Measurements from ENCODE around the gene STOML1.

The STOML1 gene

GRCh38 chr15:73997986-73998385 lies 5.9 kb upstream of the STOML1 start:
- no peak overlapping the region for H3K4me3 ChIP-seq (ENCODE audit: low read depth, low read length)
- TF ChIP-seq CTCF (IDR thresholded peaks at IDR 0.05; ENCODE audit: insufficient read depth, low read depth, low read length, missing control alignments), result no peak
- DNase-seq (ENCODE audit: low read depth), result no peak

GRCh38 chr15:73996939-73997338 lies 4.8 kb upstream of the STOML1 start:
- DNase-seq (ENCODE audit: low read depth), result peak; percentile 77
- TF ChIP-seq CTCF (IDR thresholded peaks at IDR 0.05; ENCODE audit: insufficient read depth, low read depth, low read length, missing control alignments), result no peak
- peak overlapping the region; percentile 86 for H3K4me3 ChIP-seq (ENCODE audit: low read depth, low read length)

GRCh38 chr15:73996267-73996666 lies 4.2 kb upstream of the STOML1 start:
- no peak for DNase-seq (ENCODE audit: low read depth)
- peak overlapping the region; percentile 86 for H3K4me3 ChIP-seq (ENCODE audit: low read depth, low read length)
- TF ChIP-seq CTCF (IDR thresholded peaks at IDR 0.05; ENCODE audit: insufficient read depth, low read depth, low read length, missing control alignments), result no peak

GRCh38 chr15:73994912-73995622 lies 3.0 kb upstream of the STOML1 start:
- peak overlapping the region; percentile 86 for H3K4me3 ChIP-seq (ENCODE audit: low read depth, low read length)
- no peak for DNase-seq (ENCODE audit: low read depth)
- TF ChIP-seq CTCF (IDR thresholded peaks at IDR 0.05; ENCODE audit: insufficient read depth, low read depth, low read length, missing control alignments), result no peak

- no peak for TF ChIP-seq CTCF (IDR thresholded peaks at IDR 0.05; ENCODE audit: insufficient read depth, low read depth, low read length, missing control alignments)
- DNase-seq (ENCODE audit: low read depth), result peak; percentile 96
Measured at GRCh38 chr15:73994413-73994883, 2.4 kb upstream of the STOML1 start, which contains the start of gene PML. Gene PML, plus strand, starts transcription at chr15:73994716. Its CDS starts 97 bp downstream, at chr15:73994813.

GRCh38 chr15:73993211-73993994 lies 1.3 kb upstream of the STOML1 start:
- no peak overlapping the region for H3K4me3 ChIP-seq (ENCODE audit: low read depth, low read length)
- DNase-seq (ENCODE audit: low read depth), result no peak
- no peak for TF ChIP-seq CTCF (IDR thresholded peaks at IDR 0.05; ENCODE audit: insufficient read depth, low read depth, low read length, missing control alignments)

More at GRCh38 chr15:73994413-73994883, 2.4 kb upstream of the STOML1 start, which contains the start of gene PML:
- peak within 1 kb of the TSS; percentile 86 for H3K4me3 ChIP-seq (ENCODE audit: low read depth, low read length)
